ENCODE measurements around the gene NOL9.

Gene NOL9

DNA sequence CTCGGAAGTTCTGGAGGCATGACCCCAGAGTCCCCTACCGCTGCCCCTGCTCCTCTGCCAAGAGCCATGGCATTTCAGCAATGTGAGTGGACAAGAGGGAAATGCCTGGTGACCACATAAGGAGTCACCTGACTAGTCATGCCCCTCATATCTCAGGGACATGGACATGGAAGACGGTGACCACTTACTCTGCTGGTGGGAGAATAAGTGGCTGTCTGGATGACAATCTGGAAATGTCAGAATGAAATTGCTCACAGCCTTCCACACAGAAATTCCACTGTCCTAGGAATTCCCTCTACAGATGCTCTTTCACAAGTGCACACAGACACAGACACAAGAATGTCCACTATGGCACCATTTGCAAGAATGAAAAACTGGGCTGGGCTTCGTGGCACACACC, 38.5 kb downstream of the NOL9 start:
- DNase-seq (ENCODE audit: insufficient read length, low spot score) = no peak
- TF ChIP-seq, protein P1, sequence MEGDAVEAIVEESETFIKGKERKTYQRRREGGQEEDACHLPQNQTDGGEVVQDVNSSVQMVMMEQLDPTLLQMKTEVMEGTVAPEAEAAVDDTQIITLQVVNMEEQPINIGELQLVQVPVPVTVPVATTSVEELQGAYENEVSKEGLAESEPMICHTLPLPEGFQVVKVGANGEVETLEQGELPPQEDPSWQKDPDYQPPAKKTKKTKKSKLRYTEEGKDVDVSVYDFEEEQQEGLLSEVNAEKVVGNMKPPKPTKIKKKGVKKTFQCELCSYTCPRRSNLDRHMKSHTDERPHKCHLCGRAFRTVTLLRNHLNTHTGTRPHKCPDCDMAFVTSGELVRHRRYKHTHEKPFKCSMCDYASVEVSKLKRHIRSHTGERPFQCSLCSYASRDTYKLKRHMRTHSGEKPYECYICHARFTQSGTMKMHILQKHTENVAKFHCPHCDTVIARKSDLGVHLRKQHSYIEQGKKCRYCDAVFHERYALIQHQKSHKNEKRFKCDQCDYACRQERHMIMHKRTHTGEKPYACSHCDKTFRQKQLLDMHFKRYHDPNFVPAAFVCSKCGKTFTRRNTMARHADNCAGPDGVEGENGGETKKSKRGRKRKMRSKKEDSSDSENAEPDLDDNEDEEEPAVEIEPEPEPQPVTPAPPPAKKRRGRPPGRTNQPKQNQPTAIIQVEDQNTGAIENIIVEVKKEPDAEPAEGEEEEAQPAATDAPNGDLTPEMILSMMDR (IDR thresholded peaks at IDR 0.05; ENCODE audit: insufficient read depth, missing control alignments) = no peak
- no peak for FAIRE-seq

DNA sequence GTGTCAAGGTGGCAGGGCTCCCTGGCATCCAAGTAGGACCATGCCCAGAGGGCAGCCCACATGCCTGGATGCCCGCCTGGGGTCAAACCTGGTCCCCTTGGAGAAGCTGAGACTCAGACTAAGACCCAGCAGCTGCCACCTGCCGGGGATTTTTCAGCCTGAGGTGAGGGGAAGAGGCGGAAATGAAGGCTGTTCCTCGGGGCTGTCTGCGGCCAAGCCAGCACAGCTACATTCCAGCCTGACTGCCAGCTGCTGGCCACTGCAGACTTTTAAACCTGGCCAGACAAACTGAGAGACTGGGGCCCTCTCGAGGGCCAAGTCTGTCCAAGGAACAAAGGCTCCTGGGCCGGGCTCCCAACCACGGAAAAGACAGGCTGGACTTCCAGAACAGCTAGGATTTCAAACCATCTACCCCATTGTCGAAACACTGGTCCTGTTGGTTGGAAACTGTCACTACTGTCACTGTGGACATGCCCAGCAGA, 41.0 kb downstream of the NOL9 start:
- FAIRE-seq (no peak), DNase-seq (ENCODE audit: insufficient read length, low spot score) (no peak)
- TF ChIP-seq, protein P1 (IDR thresholded peaks at IDR 0.05; ENCODE audit: insufficient read depth, missing control alignments) = no peak

DNA sequence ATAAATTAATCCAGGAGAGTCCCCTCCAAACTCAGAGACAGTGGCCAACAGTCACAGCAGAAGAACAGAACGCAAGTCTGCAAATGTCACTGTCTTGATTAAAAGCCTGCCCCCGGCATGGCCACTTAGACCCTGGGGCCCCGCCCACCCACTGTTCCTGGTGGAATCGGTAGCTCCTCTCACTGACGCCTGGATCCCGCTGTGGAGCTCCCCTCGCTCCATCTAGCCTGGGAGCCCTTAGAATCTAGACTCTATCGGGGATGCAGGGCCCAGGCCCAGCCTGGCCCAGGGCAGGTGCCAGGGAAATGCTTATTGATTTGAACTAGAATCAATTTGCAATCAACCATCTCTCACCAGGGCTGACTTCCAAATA, 41.4 kb downstream of the NOL9 start:
- DNase-seq (ENCODE audit: insufficient read length, low spot score) (no peak), FAIRE-seq (no peak)
- TF ChIP-seq, protein P1 (IDR thresholded peaks at IDR 0.05; ENCODE audit: insufficient read depth, missing control alignments) = no peak

DNA sequence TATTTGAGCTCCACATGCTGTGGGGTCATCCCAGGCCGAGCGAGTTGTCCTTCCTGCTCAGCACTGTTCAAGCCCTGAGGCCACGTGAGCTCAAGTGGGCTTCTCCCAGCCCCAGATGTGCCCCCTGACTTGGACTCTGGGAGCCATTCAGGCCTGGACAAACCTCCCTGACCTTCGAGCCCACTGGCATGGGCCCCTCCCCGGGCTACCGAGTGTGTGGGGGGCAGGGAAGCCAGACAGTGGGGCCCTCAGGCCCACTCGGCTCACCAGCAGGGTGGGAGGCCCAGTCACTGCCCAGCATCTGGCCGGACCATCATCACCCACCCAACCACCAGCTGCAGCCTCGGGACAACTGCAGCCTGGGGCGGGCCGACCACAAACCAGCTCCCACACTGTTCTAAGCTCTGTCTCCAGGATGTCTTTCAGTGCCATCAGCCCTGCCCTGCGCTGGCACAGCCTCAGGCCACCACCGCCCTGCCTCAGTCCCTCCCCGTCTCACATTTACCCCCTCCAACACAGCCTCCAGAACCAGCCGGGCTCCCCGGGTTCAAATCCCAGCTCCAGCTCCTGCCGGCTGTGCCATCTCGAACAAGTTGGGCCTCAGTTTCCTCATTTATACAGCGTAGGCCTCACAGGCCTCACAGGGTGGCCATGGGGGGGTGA, 41.9 kb downstream of the NOL9 start:
- TF ChIP-seq, protein P1 (IDR thresholded peaks at IDR 0.05; ENCODE audit: insufficient read depth, missing control alignments) = no peak
- FAIRE-seq = no peak
- DNase-seq (ENCODE audit: insufficient read length, low spot score) = no peak

DNA sequence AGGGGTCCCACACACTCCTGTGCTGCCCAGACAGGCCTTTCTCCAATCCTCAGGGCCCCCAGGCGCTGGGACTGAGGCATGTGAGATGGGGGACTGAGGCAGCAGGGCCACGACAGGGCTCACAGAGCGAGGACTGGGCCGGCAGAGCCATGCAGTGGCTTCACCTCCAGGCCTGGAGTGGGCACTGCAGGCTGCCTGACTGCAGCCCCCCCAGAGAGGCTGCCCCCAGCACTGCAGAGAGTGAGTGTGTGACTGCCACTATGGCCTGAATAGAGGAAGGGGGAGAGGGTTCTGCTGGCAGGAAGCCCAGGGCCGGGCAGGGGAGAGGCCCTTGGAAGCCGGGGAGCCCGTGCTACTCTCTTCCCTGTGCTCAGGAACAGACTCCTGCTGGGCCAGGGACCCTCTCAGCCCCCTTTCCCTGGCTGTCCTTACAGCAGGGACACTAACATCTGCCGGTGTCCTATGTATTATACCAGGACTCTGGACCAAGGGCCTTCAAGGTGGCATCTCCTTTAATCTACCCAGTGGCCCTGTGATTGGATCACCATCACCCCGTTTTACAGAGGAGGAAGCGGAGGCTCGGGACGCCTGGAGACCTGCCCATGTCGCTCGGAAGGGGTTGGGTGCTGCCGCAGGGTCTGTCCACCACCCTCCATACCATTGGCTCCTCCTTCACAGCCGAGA, 42.6 kb downstream of the NOL9 start:
- no peak for FAIRE-seq

DNA sequence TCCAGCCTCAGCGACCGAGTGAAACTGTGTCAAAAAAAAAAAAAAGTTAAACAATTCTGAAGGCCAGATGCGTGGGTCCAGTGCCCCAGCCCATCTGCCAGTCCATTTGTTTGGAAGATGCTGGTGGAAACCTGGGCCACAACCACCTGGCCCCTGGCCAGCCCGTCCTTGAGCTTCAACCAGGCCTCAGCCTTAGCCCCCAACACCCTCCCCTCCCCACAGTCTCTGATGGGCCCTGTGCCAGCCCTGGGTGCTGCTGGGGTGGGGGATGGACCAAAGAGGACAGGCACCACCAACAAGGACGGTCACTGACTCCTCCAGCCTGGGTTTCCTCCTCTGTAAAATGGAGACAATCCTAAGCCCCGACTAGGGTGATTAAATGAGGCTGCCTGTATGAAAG, 43.3 kb downstream of the NOL9 start:
- no peak for FAIRE-seq
- TF ChIP-seq, protein P1 (IDR thresholded peaks at IDR 0.05; ENCODE audit: insufficient read depth, missing control alignments) = no peak
- DNase-seq (ENCODE audit: insufficient read length, low spot score) = no peak

More for the DNA sequence above, 42.6 kb downstream of the NOL9 start:
- TF ChIP-seq, protein P1 (IDR thresholded peaks at IDR 0.05; ENCODE audit: insufficient read depth, missing control alignments) = no peak
- DNase-seq (ENCODE audit: insufficient read length, low spot score) = no peak

DNA sequence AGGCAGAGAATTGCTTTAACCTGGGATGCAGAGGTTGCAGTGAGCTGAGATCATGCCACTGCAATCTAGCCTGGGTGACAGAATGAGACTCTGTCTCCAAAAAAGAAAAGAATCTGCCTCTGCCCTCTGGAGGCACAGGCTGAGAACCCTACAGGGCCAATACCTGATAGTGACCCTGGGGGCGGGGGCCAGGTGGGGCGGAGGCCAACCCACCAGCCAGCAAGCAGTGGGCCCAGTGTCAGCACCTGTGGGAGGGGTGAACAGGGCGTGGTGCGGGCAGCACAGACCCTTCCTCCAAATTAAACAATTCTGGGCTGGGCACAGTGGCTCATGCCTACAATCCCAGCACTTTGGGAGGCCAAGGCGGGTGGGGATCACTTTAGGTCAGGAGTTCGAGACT, 43.8 kb downstream of the NOL9 start:
- no peak for FAIRE-seq
- TF ChIP-seq, protein P1 (IDR thresholded peaks at IDR 0.05; ENCODE audit: insufficient read depth, missing control alignments) = no peak
- DNase-seq (ENCODE audit: insufficient read length, low spot score) = no peak
